HG02623 (cell line): ENCODE data around the gene RAPGEF5.
A peak's percentile ranks its signal among the peaks of the same experiment; 100 is the strongest.

Experiments
- ATAC-seq: cut with Tn5 transposase; IDR thresholded peaks from one replicate; pipeline ENCODE4 v1.9.1; 2021; ENCODE audit warnings: moderate library complexity; ENCODE audit not compliant: unreplicated experiment

RAPGEF5 gene

GRCh38 chr7:22129166-22129565, 227.8 kb downstream of the RAPGEF5 start:
- ATAC-seq: no peak

DNA sequence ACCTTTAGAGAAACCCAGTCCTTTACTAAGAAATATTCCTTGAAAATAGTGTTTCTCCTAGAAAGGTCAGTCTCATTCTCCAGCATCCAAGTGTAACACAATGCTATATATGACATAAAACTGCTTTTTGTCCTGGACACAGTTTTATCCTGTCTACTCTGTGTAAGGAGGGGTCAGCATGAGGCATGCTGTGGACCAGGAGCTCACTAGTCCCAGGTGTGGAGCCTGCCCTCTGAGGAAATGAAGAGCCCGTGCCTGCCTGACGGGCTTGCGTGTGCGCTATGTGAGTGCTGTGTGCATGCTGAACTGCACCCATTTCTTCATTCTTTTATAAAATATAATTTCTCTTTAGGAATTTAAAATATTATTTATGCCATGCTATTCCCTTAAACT, 228.4 kb downstream of the RAPGEF5 start:
- ATAC-seq: no peak

- ATAC-seq: no peak
Measured at GRCh38 chr7:22127835-22128527, 229.0 kb downstream of the RAPGEF5 start.

GRCh38 chr7:22125436-22125835, 231.5 kb downstream of the RAPGEF5 start:
- no peak for ATAC-seq

GRCh38 chr7:22124941-22125340, 232.0 kb downstream of the RAPGEF5 start:
- ATAC-seq: no peak

DNA sequence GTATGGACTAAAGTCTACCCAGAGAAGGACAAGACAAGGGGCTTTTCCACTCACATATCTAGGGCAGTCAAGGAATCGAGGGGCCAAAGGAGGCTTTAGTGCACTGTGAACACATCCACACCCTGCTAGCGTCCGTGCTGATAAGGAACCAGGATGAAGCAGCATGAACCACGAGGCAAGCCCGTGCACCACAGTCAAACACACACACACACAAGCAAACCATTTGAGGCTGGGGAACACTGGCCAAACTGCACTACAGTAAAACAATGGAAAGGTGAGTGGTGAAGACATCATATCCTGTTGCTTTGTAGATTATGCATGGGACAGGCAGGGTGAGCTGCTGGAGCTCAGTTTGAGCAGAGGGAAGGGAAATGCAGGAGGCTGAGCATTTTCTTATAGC, 233.8 kb downstream of the RAPGEF5 start:
- no peak for ATAC-seq

- no peak for ATAC-seq
Measured at GRCh38 chr7:22121702-22122474, 235.1 kb downstream of the RAPGEF5 start.

- no peak for ATAC-seq
Measured at GRCh38 chr7:22120391-22121053, 236.4 kb downstream of the RAPGEF5 start.

DNA sequence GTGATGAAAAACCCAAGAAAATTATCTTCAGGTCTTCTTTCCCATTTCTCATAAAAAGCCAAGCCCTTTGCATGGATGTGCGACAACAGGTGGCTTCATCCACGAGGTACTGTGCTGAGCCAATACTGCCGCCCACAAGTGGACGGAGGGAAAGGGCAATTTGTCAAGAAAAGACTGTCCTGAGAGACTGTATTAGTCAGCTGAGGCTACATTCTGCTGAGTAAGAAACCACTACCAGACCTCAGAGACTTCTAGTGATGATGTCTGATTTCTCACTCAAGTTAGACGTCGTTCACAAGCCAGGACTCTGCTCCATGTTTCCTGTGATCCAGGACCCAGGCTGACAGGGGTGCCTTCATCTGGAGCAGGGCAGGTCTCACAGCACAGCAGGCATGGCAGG, 239.7 kb downstream of the RAPGEF5 start:
- no peak for ATAC-seq

DNA sequence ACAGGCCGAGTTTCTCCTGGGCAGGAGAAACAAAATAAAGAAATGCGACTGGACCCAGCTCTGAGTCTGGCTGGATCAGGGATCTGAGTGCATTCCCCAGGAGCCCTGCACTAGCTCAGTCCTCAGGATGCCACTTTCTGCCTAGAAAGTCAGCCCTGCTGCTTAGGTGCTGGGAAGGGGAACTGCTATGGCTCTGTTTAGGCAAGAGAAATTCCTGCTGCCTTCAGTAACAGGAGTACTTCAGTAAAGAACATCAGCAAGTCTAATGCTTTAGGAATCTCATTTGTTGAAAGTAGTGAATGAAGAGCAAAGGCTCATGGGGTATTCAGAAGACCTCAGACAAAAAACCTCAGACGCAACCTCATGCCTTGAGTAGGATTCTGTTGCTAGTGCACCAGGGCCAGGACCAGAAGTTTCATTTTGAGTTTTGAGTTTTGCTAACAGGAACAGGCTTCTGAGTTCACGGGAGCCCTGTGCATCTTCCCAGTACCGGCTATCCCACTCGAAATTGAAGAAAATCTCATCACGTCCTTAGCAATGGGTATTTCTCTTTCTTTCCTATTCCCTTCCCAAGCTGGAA, 240.4 kb downstream of the RAPGEF5 start:
- no peak for ATAC-seq

DNA sequence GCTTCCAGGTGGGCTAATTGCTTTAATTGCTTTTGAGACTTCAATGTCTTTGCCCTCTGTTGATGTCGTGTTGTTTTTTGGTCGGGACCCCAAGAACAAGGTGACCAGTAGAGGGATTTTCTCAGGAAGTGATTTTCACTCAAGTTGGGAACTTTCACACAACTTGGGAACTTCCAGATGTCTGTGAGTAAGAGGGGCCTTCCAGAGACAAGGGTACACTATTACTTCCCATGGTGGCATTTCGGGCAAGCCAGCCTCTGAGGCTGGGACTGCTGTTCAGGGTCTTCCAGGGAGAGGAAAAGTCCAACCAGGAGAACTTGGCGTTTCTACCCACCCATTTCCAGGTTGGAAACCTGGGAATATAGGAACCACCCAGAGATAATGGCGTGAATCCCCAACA, 241.3 kb downstream of the RAPGEF5 start:
- ATAC-seq: no peak

DNA sequence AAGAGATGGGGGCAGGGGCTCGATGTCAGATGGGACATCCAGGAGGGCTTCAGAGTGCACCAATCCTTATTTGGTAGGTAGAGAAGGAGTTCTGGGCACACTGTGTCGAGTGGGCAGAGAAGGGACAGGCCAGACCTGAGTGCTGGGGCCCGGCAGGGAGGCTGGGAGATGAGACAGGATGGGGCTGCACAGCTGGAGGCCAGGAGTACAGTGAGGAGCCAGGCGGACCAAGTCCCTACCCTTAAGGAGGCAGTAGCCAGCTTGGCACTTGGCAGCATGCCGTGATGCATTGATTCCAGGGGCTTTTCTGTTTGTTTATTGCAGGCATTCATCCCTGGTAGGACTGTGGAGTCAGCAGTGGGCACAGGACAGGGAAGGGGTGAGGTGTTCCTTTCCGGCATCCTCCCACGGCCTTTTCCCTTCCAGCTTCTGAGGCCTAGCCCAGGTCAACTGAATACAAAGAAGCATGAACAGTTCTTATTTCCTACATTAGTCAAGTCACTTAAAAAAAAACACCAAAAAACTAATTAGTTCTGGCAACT, 242.4 kb downstream of the RAPGEF5 start:
- ATAC-seq: no peak

DNA sequence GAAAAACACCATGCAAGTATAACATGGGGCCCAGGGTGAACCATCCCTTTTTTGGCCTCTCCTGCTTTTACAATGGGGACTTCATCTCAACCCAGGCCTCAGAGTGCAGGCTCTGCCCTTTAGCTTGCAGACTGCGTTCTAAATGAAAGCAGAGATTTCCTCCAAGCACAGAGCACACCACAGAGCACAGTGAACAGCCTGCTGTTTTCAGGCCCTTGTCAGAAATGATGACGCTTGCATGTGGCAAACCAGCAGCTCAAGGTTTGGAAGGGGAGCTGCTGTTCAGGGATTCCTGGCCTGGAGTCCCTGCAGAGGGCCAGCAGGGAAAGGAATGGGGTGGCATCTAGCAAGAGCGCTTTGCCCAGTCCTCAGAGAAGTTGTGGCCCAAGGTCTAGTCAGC, 243.9 kb downstream of the RAPGEF5 start:
- ATAC-seq: no peak

DNA sequence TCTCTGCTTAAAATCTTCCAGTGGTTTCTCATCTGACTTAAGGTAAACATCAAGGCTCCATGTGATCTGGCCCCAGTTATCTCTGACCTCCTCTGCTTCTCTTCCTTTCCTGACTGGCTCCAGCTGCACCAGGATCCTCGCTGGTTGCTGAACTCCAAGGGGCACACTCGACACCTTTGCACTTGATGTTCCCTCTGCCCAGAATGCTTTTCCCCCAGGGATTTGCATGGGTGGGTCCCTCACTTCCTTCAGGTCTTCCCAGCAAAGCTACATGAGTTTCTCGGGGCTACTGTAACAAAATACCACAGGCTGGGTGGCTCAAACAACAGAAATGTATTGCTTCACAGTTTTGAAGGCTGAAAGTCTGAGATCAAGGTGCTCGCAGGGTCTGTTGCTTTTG, 245.3 kb downstream of the RAPGEF5 start:
- no peak for ATAC-seq

GRCh38 chr7:22110881-22111280, 246.1 kb downstream of the RAPGEF5 start:
- ATAC-seq: no peak

- peak; percentile 78 for ATAC-seq
Measured at GRCh38 chr7:22110227-22110839, 246.6 kb downstream of the RAPGEF5 start.

DNA sequence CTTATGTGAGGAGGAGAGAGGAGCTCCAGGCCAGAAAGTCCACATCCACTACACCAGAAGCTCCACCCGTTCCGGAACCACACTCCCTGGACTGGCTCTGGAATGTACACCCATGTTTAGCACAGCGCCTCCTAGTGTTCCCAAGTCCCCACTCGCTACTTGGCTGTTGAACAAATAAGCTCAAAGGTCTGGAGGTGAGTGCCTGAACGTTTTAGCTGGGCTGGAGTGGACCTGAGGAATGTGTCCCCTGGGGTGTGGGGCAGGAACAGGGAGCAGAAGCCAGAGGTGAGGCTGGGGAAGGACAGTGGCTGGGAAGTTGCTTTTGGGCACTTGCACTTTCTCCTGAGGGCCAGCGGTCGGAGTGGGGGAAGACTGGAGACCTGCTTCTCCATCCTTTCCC, 247.2 kb downstream of the RAPGEF5 start:
- no peak for ATAC-seq

DNA sequence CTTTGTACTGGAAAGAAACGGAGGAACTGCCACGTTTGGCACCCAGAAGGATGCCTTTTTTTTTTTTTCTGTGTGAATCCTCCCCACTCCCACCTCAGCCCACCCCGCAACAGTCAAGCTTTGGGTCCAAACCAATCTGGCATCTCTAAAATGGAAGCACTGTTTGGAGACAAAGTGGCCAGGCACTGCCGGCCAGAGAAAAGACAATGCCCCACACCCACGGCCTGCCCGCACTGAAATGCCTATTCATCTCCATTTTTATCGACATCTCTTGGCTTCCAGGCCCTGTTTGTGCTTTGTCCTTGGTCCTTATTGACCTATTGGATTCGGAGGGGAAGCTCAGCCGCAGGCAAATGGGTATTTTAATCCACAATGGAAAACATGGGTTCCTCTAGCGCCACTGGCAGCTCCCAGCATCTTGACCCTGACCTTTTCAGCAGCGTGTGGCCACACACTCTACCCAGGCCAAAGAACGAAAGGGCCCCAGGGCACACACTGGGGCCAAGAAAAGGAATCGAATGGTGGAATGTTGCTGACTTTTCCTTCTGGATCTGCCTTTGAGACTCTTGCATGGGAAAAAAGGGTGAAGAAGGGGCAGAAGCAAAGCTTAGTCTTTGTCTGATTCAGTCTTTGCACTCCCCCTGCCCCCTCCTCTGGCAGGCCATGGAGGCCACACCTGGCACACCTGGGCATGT, 248.7 kb downstream of the RAPGEF5 start:
- no peak for ATAC-seq

- ATAC-seq: no peak
Measured at GRCh38 chr7:22105550-22105949, 251.4 kb downstream of the RAPGEF5 start.
